ENCODE data around the gene CTSS.

Gene CTSS

DNA sequence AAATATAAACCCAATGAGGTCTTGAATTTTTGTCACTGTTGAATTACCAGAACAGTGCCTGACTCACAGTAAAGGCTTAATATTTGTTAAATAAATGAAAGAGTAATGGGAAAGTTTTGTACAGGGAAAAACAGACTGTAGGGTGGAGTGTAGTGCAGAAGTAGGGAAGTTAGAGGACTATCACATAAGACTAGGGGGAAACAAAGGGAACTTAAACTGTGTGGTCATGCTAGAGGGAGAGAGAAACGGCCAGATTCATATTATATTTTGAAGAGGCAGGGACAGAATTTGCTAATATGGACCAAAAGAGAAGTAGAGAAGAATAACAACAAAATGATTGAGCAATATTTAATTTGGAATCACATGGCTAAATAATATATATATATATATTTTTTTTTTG is 27.6 kb upstream of the CTSS start:
- TF ChIP-seq, protein P1, sequence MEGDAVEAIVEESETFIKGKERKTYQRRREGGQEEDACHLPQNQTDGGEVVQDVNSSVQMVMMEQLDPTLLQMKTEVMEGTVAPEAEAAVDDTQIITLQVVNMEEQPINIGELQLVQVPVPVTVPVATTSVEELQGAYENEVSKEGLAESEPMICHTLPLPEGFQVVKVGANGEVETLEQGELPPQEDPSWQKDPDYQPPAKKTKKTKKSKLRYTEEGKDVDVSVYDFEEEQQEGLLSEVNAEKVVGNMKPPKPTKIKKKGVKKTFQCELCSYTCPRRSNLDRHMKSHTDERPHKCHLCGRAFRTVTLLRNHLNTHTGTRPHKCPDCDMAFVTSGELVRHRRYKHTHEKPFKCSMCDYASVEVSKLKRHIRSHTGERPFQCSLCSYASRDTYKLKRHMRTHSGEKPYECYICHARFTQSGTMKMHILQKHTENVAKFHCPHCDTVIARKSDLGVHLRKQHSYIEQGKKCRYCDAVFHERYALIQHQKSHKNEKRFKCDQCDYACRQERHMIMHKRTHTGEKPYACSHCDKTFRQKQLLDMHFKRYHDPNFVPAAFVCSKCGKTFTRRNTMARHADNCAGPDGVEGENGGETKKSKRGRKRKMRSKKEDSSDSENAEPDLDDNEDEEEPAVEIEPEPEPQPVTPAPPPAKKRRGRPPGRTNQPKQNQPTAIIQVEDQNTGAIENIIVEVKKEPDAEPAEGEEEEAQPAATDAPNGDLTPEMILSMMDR (IDR thresholded peaks at IDR 0.05; ENCODE audit: low read length, missing control alignments) = no peak
- no peak overlapping the region for H3K4me3 ChIP-seq (replicated peaks; ENCODE audit: low read depth, low read length)
- no peak for DNase-seq (ENCODE audit: low read depth)

DNA sequence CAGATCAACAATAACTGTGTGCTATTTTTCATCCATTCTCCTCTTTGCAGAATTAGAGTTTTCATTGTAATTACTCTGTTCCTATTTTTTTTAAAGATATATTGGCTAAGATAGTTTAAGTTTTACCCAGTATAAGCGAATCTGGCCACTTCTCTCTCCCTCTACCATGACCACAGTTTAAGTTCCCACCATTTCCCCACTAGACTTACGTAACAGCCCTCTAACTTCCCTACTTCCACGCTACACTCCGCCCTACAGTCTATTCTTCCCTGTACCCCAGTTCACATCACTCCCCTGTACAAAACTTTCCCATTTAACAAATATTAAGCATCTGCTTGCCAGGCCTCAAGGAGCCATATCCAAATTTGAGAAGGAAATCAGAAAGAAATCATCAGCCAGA is 26.0 kb upstream of the CTSS start:
- TF ChIP-seq, protein P1 (IDR thresholded peaks at IDR 0.05; ENCODE audit: low read length, missing control alignments) = no peak
- no peak for DNase-seq (ENCODE audit: low read depth)
- H3K4me3 ChIP-seq (replicated peaks; ENCODE audit: low read depth, low read length) = no peak overlapping the region

DNA sequence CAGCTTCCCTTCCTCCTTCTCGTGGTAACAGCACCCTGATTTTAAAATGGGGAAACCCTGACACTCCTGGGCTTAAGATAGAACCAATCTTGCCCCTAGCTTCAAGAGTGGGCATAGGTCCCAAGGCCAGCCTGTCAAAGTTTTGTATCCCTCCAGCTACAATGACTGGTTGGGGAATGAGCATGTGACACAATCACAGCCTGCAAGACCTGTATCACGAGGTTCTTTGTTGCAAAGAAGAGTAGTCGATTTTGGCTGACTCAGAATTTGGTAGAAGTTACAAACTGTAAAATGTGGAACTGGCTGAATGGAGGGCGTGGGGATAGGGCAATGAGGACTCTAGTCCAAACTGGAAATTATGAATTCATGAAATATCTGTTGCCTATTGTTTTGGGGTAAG is 23.8 kb upstream of the CTSS start:
- DNase-seq (ENCODE audit: low read depth) = no peak
- no peak overlapping the region for H3K4me3 ChIP-seq (replicated peaks; ENCODE audit: low read depth, low read length)
- TF ChIP-seq, protein P1 (IDR thresholded peaks at IDR 0.05; ENCODE audit: low read length, missing control alignments) = no peak

DNA sequence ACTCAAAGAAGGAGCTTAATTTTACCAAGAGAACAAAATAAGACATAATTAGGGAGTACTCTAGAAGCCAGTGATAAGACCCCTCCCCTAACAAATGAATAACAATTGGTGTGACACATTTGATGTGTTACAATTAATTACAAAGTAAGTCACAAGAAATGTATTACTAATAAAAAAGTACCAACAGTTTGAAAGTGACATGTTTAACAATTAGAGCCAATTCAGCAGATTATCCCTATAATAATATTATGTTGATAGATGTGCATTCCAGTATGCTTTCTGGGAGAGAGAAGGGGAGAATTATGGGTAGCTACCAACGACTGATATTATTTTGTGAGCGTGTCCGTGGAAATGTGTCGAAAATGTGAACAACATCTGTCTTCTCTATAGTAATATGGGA is 23.4 kb upstream of the CTSS start:
- TF ChIP-seq, protein P1 (IDR thresholded peaks at IDR 0.05; ENCODE audit: low read length, missing control alignments) = no peak
- no peak for DNase-seq (ENCODE audit: low read depth)
- H3K4me3 ChIP-seq (replicated peaks; ENCODE audit: low read depth, low read length) = no peak overlapping the region

DNA sequence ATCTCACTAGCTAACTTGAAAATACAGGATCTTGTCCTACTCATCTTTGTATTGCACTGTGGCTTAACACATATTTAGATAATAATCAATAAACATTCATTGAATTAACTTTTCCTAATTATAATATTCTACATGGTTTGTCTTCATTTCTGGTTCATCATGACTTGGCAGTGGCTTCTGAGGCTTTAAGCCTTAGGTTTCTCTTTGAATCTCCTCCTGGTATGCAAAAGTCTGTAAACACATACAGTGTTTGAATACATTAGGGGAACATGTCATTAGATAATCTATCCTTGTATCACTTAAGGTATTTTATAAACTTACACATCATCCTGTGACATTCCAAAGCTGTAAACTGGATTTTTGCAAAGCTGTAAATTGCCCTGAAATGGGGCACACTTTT is 21.9 kb upstream of the CTSS start:
- H3K4me3 ChIP-seq (replicated peaks; ENCODE audit: low read depth, low read length) = no peak overlapping the region
- TF ChIP-seq, protein P1 (IDR thresholded peaks at IDR 0.05; ENCODE audit: low read length, missing control alignments) = no peak
- DNase-seq (ENCODE audit: low read depth) = no peak

DNA sequence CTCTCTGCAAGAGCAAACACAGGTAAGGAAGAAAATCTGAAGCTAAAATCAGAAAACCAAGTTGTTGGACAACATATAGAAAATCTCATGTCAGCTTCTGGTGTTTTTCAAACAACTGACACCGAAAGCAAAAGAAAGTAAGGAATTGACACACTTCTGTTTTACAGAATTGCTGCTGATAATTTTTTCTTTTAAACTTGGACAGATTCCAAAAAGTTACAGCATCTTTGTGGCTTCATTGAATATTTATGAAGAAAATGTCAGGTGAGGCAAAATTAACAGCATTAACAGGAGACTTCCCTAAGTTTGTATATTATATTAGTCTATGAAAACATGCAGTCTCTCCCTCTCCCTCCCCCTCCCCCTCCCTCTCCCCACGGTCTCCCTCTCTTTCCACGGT is 14.9 kb upstream of the CTSS start:
- TF ChIP-seq, protein P1 (IDR thresholded peaks at IDR 0.05; ENCODE audit: low read length, missing control alignments) = no peak
- DNase-seq (ENCODE audit: low read depth) = no peak
- H3K4me3 ChIP-seq (replicated peaks; ENCODE audit: low read depth, low read length) = no peak overlapping the region

DNA sequence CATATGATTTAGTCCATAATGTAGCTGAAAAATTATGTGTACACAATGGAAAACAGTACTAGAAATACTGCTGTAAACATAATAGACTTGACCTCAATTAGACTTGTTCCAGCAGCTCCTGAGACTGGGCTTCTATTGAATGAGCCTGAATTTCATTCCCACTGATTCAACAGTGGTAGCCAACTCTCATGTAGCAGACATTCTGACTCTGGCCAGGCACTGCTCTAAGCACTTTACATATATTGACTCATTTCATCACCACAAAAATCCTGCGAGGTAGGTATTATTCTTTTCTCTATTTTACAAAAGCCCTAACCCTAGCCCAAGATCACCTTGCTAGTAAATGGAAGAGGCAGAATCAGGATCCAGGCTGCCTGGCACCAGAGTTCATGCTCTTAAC is 12.8 kb upstream of the CTSS start:
- TF ChIP-seq, protein P1 (IDR thresholded peaks at IDR 0.05; ENCODE audit: low read length, missing control alignments) = no peak
- H3K4me3 ChIP-seq (replicated peaks; ENCODE audit: low read depth, low read length) = no peak overlapping the region
- DNase-seq (ENCODE audit: low read depth) = no peak
